GM18870 (cell line): ENCODE measurements around the gene OTUD4.
A peak's percentile ranks its signal among the peaks of the same experiment; 100 is the strongest.
"Not testable (repeated sequence)": the region's sequence is repeated elsewhere in the genome, so short reads cannot be mapped to it uniquely, and the experiment has no call there.

Experiments
- ATAC-seq: cut with Tn5 transposase; IDR thresholded peaks from one replicate; pipeline ENCODE4 v1.9.1; 2021; ENCODE audit warnings: moderate library complexity; ENCODE audit not compliant: unreplicated experiment

OTUD4 gene, protein sequence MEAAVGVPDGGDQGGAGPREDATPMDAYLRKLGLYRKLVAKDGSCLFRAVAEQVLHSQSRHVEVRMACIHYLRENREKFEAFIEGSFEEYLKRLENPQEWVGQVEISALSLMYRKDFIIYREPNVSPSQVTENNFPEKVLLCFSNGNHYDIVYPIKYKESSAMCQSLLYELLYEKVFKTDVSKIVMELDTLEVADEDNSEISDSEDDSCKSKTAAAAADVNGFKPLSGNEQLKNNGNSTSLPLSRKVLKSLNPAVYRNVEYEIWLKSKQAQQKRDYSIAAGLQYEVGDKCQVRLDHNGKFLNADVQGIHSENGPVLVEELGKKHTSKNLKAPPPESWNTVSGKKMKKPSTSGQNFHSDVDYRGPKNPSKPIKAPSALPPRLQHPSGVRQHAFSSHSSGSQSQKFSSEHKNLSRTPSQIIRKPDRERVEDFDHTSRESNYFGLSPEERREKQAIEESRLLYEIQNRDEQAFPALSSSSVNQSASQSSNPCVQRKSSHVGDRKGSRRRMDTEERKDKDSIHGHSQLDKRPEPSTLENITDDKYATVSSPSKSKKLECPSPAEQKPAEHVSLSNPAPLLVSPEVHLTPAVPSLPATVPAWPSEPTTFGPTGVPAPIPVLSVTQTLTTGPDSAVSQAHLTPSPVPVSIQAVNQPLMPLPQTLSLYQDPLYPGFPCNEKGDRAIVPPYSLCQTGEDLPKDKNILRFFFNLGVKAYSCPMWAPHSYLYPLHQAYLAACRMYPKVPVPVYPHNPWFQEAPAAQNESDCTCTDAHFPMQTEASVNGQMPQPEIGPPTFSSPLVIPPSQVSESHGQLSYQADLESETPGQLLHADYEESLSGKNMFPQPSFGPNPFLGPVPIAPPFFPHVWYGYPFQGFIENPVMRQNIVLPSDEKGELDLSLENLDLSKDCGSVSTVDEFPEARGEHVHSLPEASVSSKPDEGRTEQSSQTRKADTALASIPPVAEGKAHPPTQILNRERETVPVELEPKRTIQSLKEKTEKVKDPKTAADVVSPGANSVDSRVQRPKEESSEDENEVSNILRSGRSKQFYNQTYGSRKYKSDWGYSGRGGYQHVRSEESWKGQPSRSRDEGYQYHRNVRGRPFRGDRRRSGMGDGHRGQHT

GRCh38 chr4:145180298-145181090 lies at the start of gene OTUD4:
TSS of gene OTUD4 (minus strand) at chr4:145180589. CDS start at chr4:145179973, 616 bp downstream.
- peak; percentile 68 for ATAC-seq

DNA sequence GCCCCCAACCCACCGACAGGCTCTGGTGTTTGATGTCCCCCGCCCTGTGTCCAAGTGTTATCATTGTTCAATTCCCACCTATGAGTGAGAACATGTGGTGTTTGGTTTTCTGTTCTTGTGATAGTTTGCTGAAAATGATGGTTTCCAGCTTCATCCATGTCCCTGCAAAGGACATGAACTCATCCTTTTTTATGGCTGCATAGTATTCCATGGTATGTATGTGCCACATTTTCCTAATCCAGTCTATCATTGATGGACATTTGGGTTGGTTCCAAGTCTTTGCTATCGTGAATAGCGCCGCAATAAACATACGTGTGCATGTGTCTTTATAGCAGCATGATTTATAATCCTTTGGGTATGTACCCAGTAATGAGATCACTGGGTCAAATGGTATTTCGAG lies 42.8 kb upstream of the OTUD4 start:
- not testable (repeated sequence) for ATAC-seq

- peak; percentile 47 for ATAC-seq
Measured at GRCh38 chr4:145221529-145221928, 41.1 kb upstream of the OTUD4 start.

- ATAC-seq, result no peak
Measured at GRCh38 chr4:145219090-145219489, 38.7 kb upstream of the OTUD4 start.

GRCh38 chr4:145218251-145218650 lies 37.9 kb upstream of the OTUD4 start:
- peak; percentile 81 for ATAC-seq

DNA sequence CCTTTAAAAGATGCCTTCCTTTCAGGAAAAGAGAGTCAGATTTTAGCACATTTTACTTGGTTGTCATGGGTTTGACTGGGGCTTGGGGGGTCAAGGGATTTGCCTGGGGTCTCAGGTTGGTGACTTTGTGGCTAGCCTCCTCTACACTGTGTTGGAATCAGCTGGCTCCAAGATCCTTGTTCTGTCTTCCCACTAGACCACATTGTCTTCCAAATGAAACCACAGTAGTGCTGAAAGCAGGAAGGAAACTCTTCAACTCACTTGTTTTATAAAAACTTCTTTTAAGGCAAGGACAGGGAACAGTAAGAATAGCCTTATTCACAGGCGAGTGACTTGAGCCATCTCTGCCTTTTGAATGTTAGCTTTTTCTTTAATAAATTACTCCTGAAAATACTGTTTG lies 37.0 kb upstream of the OTUD4 start:
- ATAC-seq, result no peak

- no peak for ATAC-seq
Measured at GRCh38 chr4:145216535-145216934, 36.1 kb upstream of the OTUD4 start.

DNA sequence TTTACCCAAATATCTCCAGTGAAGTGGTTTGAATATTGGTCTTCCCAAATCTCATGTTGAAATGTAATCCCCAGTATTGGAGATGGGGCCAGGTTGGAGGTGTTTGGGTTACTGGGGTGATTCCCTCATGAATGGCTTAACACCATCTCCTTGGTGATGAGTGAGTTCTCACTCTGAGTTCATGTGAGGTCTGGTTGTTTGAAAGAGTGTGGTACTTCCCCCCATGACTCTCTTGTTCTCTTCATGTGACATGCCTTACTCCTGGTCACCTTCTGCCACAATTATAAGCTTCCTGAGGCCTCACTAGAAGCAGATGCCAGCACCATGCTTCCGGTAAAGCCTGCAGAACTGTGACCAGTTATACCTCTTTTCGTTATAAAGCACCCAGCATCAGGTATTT lies 32.9 kb upstream of the OTUD4 start:
- ATAC-seq, result no peak

DNA sequence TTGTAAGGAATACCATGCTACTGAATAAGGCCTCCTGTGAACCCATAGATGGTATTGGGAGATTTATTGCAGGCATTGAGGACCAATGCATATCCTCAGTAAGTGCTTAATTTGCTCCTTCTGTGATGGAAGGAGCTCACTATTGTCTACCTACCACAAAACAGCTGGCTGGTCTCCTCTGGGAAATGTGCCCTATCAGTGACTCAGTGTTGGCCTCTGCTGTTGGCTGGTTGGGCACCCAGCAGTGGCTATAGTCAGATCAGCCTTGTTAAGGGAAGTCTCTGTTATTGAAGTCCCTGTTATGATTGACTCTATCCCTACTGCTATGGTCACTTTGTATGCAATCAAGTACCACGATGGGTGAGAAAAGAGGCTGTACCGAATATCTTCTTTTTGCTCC lies 27.5 kb upstream of the OTUD4 start:
- no peak for ATAC-seq

DNA sequence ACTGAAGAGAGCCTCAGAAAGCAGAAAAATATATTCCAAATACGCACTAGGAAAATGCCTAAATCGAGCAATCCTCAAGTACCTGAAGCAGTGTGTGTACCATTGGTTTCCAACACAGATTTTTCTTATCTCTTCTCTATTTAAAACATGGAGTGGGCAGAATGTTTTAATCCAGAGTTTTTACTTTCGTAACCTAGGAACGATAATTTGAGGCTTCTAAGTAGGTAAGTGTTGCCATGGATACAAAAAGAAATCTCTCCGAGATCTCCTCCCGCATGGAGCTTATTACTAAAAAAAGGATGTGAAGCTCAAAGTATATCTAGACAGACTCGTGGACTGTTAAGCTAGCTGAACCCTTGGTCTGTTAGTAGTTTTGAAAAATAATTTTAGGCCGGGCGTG lies 23.0 kb upstream of the OTUD4 start:
- ATAC-seq, result no peak

- no peak for ATAC-seq
Measured at GRCh38 chr4:145200366-145200765, 20.0 kb upstream of the OTUD4 start.

DNA sequence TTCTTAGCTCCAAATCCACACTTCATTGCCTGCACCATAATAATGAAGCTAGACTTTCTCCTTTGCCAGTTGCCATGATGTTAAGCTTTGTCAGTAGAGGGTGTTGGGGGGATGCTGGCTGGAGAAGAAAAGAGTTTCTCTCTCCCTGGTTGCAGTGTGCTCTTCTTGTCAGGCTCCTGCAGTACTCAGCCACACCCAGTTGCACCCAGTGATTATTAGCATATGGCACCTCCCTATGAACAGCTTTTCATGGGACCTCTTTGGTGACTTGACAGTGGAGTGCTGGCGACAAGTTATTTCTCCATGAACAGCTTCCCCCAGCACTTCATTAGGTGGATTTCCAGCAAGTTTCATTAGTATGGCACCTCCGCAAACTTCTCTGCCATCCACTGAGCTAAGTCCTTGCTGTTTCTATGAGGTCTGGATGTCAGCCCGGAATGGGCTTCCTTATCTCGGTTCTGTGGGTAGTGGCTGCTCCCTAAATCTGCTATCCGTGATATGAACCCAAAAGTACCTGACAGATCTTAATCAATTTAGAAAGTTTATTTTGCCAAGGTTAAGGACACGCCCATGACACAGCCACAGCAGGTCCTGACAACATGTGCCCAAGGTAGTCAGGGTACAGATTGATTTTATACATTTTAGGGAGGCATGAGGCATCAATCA lies 18.8 kb upstream of the OTUD4 start:
- ATAC-seq, result no peak

- ATAC-seq, result no peak
Measured at GRCh38 chr4:145196747-145197146, 16.4 kb upstream of the OTUD4 start.

- peak; percentile 92 for ATAC-seq
Measured at GRCh38 chr4:145195167-145195952, 15.0 kb upstream of the OTUD4 start.

GRCh38 chr4:145189981-145190380 lies 9.6 kb upstream of the OTUD4 start:
- ATAC-seq, result no peak

DNA sequence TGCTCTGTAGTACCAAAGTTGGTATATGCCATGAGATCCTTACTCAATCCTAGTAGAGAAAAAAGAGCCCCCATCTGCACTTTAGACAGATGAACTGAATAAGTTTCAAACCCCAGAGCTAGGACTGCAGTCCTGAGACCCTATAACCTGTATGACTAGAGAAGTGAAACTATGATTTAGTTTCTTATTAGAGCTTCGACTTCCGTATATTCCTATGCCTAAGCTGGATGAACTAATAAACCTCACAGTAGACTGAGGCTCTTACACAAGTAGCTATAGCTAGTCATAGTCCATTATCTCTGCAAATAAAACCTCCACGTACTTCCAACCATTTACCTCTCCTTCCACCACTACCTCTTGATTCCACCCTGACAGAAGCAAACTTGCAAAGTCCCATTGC lies 6.3 kb upstream of the OTUD4 start:
- peak; percentile 82 for ATAC-seq

DNA sequence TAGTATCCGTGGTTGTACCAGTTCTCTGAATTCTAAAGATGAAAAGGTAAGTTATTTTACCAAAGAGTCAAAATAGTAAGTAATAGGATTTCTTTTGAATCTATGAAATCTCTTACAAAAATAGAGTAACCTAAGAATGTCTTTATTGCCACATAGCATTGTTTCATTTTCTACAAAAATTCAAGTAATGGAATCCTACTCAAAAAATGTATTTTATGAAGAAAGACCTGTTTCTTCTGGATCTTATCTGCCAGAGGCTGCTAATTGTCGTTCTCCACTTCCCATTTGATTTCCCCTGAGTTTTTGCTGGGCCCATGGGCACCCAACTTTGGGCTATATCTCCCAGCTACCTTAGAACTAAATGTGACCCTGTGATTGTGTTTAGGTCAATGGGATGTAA lies 3.2 kb upstream of the OTUD4 start:
- ATAC-seq, result no peak

GRCh38 chr4:145183023-145183422 lies 2.6 kb upstream of the OTUD4 start:
- no peak for ATAC-seq

GRCh38 chr4:145182222-145182621 lies 1.8 kb upstream of the OTUD4 start:
- no peak for ATAC-seq
